IMR-90 (cell line): ENCODE measurements around the gene MAN1C1.

Experiments
- CTCF ChIP-seq: conservative IDR thresholded peaks from 2 replicates; pipeline ENCODE4 v1.5.1; 2012; ENCODE audit warnings: mild to moderate bottlenecking, low read depth, low read length, improper control_type of control experiment
- MAFK ChIP-seq: IDR thresholded peaks from 2 replicates; pipeline ENCODE4 v1.6.1; 2012; ENCODE audit warnings: low read depth, low read length, improper control_type of control experiment
- MXI1 ChIP-seq: IDR thresholded peaks from 2 replicates; pipeline ENCODE4 v1.6.1; 2012; ENCODE audit warnings: low read depth, mild to moderate bottlenecking, low read length, moderate library complexity, borderline replicate concordance

- TF ChIP-seq CTCF = no peak
- no peak for TF ChIP-seq MAFK
- no peak for TF ChIP-seq MXI1
Measured at GRCh38 chr1:25747046-25747719, 130.6 kb downstream of the MAN1C1 start.
